Stimulated activated CD4-positive, alpha-beta T cell treated with anti-CD3 and anti-CD28 coated beads, Interleukin-4, amount 100 ng/mL, for 4 hours (primary cell): ENCODE data around the gene BBS9.
"Not testable (repeated sequence)": the region's sequence is repeated elsewhere in the genome, so short reads cannot be mapped to it uniquely, and the experiment has no call there.

Experiments used
- DNase-seq, 2 experiments: peaks; one replicate each; pipeline ENCODE4 v3.0.0-alpha.2; 2020

Gene BBS9

GRCh38 chr7:33298848-33299247 is 169.5 kb downstream of the BBS9 start:
- no peak for DNase-seq

- DNase-seq, result no peak
Observed at GRCh38 chr7:33299425-33299824, 170.1 kb downstream of the BBS9 start.

GRCh38 chr7:33300131-33300530 is 170.8 kb downstream of the BBS9 start:
- DNase-seq, result no peak

GRCh38 chr7:33300742-33301141 is 171.4 kb downstream of the BBS9 start:
- no peak for DNase-seq

- DNase-seq, result not testable (repeated sequence)
Observed at GRCh38 chr7:33303978-33304557, 174.7 kb downstream of the BBS9 start.

GRCh38 chr7:33307205-33307604 is 177.8 kb downstream of the BBS9 start:
- no peak for DNase-seq

- DNase-seq, result no peak
Observed at GRCh38 chr7:33310546-33310945, 181.2 kb downstream of the BBS9 start.

GRCh38 chr7:33325754-33326484 is 196.6 kb downstream of the BBS9 start:
- DNase-seq, result no peak

GRCh38 chr7:33326485-33326848 is 197.1 kb downstream of the BBS9 start:
- DNase-seq, result no peak

GRCh38 chr7:33327427-33327826 is 198.1 kb downstream of the BBS9 start:
- DNase-seq, result no peak

GRCh38 chr7:33334349-33334748 is 205.0 kb downstream of the BBS9 start:
- no peak for DNase-seq

- DNase-seq, result no peak
Observed at GRCh38 chr7:33336820-33337219, 207.5 kb downstream of the BBS9 start.

GRCh38 chr7:33339074-33339790 is 209.9 kb downstream of the BBS9 start:
- DNase-seq, result no peak

- no peak for DNase-seq
Observed at GRCh38 chr7:33346055-33346454, 216.7 kb downstream of the BBS9 start.

- DNase-seq, result no peak
Observed at GRCh38 chr7:33350577-33350976, 221.2 kb downstream of the BBS9 start.

- no peak for DNase-seq
Observed at GRCh38 chr7:33351709-33352108, 222.3 kb downstream of the BBS9 start.

GRCh38 chr7:33354201-33354600 is 224.8 kb downstream of the BBS9 start:
- DNase-seq, result no peak

GRCh38 chr7:33355386-33355785 is 226.0 kb downstream of the BBS9 start:
- no peak for DNase-seq

GRCh38 chr7:33356336-33356735 is 227.0 kb downstream of the BBS9 start:
- DNase-seq, result no peak

GRCh38 chr7:33357846-33358245 is 228.5 kb downstream of the BBS9 start:
- DNase-seq, result no peak

- no peak for DNase-seq
Observed at GRCh38 chr7:33369888-33370287, 240.5 kb downstream of the BBS9 start.

GRCh38 chr7:33373195-33373594 is 243.8 kb downstream of the BBS9 start:
- no peak for DNase-seq

- DNase-seq, result no peak
Observed at GRCh38 chr7:33379891-33380525, 250.6 kb downstream of the BBS9 start.

- no peak for DNase-seq
Observed at GRCh38 chr7:33388332-33388731, 259.0 kb downstream of the BBS9 start.
